Keratinocyte (primary cell): ENCODE measurements around the gene THOC1.

Source experiments
- EZH2 ChIP-seq: IDR thresholded peaks from one replicate; pipeline ENCODE4 v1.6.1; 2012; ENCODE audit warnings: inconsistent platforms, mild to moderate bottlenecking, low read length, moderate library complexity
- TF ChIP-seq, protein P1 (sequence below), 3 experiments: IDR thresholded peaks in 1 of 3; conservative IDR thresholded peaks in 1 of 3; optimal IDR thresholded peaks in 1 of 3; 2 replicates in 2 of 3; 3 replicates in 1 of 3; pipeline versions ENCODE3 to v1.5.1; 2011; ENCODE audit warnings: low read length in 3 of 3, mild to moderate bottlenecking in 3 of 3, moderate library complexity in 2 of 3, control low read depth in 1 of 3, inconsistent platforms in 1 of 3; ENCODE audit not compliant: insufficient read depth in 2 of 3; ENCODE audit errors: extremely low read depth in 1 of 3

DNA sequence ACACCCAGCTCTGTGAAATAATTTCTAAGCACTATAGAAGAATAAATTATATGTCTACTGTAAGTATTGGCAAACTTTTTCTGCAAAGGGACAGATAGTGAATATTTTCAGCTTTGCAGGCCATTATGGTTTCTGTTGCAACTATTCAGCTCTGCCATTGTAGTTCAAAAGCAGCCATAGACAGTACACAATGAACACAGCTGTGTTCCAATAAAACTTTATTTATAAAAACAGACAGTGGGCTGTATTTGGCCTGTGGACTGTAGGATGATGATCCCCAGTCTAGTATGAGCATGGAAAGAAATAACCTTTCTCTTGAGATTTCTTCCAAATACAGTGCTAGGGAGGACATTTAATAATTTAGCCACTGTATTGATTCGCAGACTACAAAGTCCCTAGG, 35.2 kb upstream of the THOC1 start:
- TF ChIP-seq EZH2: no peak
- TF ChIP-seq, protein P1, sequence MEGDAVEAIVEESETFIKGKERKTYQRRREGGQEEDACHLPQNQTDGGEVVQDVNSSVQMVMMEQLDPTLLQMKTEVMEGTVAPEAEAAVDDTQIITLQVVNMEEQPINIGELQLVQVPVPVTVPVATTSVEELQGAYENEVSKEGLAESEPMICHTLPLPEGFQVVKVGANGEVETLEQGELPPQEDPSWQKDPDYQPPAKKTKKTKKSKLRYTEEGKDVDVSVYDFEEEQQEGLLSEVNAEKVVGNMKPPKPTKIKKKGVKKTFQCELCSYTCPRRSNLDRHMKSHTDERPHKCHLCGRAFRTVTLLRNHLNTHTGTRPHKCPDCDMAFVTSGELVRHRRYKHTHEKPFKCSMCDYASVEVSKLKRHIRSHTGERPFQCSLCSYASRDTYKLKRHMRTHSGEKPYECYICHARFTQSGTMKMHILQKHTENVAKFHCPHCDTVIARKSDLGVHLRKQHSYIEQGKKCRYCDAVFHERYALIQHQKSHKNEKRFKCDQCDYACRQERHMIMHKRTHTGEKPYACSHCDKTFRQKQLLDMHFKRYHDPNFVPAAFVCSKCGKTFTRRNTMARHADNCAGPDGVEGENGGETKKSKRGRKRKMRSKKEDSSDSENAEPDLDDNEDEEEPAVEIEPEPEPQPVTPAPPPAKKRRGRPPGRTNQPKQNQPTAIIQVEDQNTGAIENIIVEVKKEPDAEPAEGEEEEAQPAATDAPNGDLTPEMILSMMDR (optimal IDR thresholded peaks at IDR 0.05 in 1 of 3, IDR thresholded peaks at IDR 0.05 in 1 of 3, conservative IDR thresholded peaks at IDR 0.05 in 1 of 3; ENCODE audit: extremely low read depth in 1 of 3, insufficient read depth in 2 of 3, low read length in 3 of 3): no peak
